Glutamatergic neuron (in vitro differentiated cells): ENCODE measurements around the gene EMILIN2. TPM values are rescaled to one million over a fixed set of nuclear protein-coding genes. Genes with fewer than 3 reads are reported as not detected.

Experiments used
- DNase-seq: peaks from one replicate; pipeline ENCODE4 v3.0.0; 2022
- H3K27ac Mint-ChIP-seq: one replicate; pipeline ENCODE4 v1.8.0; 2020; ENCODE audit warnings: mild to moderate bottlenecking, mixed read lengths, inconsistent platforms; ENCODE audit not compliant: unreplicated experiment
- H3K27me3 Mint-ChIP-seq: one replicate; pipeline ENCODE4 v1.8.0; 2020; ENCODE audit warnings: mild to moderate bottlenecking, moderate library complexity, mixed read lengths, inconsistent platforms; ENCODE audit not compliant: unreplicated experiment
- H3K36me3 Mint-ChIP-seq: one replicate; pipeline ENCODE4 v1.8.0; 2020; ENCODE audit warnings: mild to moderate bottlenecking, mixed read lengths, inconsistent platforms; ENCODE audit not compliant: unreplicated experiment
- H3K4me1 Mint-ChIP-seq: one replicate; pipeline ENCODE4 v1.8.0; 2020; ENCODE audit warnings: mild to moderate bottlenecking, low read depth, mixed read lengths, inconsistent platforms; ENCODE audit not compliant: unreplicated experiment
- H3K4me3 Mint-ChIP-seq: one replicate; pipeline ENCODE4 v1.8.0; 2020; ENCODE audit warnings: mild to moderate bottlenecking, mixed read lengths, inconsistent platforms; ENCODE audit not compliant: unreplicated experiment
- H3K9me3 Mint-ChIP-seq: one replicate; pipeline ENCODE4 v1.8.0; 2020; ENCODE audit warnings: mild to moderate bottlenecking, moderate library complexity, mixed read lengths, inconsistent platforms; ENCODE audit not compliant: unreplicated experiment
- CTCF ChIP-seq: fragments of 200-600 bp; sonication (generic); IDR thresholded peaks from one replicate; pipeline ENCODE4 v1.5.0; 2021; ENCODE audit not compliant: partially characterized antibody, unreplicated experiment
- total RNA-seq: library from RNA; stranded (reverse); fragmentation: NEBNext Ultra II Directional; extraction: Animal tissue kit (Norgen Biotek cat#: 25700); gene quantifications from one replicate; pipeline ENCODE4 v1.2.1, GENCODE V29; 2021; ENCODE audit not compliant: unreplicated experiment

Gene EMILIN2
- total RNA-seq, 1 donor from 2014 or later = 4.1 TPM

DNA sequence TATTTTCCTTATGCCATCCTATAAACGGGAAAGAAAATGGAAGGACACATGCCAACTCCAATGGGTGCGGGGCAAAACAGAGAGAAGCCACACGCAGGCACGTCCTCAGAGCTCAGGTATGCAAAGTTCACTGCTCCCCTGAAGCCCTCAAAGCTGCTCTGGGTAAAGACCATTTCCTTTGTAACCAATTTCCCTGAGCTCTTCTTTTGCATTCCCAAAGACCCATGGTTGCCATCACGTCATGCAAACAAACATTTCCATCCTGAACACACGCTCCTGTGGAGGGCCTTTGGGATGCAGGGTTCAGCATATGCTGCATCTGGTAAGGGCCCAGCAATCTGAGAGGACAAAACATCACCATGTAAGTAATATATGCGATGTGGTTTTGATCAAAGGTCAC lies 69.4 kb downstream of the EMILIN2 start:
- Mint-ChIP-seq H3K9me3 (peaks cover 9% of the 10 kb centered on the region), H3K4me1 (peaks cover 26% of the 10 kb centered on the region)
- DNase-seq = no peak

DNA sequence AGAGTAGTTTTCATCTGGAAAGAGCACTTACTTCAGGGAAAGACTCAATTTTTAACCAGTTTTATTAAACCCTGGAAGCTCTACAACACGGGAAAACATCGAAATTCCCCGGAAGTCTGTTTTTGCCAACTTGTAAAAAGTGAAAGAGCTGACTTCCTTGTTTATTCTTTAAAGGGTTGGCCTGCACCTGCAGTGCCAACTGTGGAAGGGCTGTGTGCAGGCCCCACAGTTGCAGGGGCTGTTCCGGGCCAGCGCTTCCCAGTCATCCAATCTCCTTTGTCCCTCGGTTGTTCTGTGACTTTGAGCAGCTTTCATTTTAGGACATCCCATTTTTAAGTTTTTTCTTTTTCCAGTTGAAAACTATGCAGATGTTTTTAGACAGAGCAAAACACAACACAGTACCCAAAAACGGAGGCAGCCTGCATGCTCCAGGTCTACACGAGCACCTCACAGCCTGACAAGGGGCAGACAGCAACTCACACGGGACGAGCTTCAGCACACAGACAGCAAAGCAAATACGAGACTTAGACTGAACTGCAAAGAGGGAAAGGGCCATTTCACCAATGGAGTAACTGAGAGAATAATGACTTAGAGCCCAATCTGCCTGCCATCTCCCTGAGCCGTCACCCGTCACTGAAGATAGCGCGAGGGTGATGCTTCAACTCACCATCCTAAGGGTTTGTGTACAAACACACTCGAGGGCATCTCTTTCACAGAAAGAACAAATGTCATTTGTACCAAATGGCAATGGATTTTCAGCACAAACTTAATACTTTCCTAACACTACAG lies 70.6 kb downstream of the EMILIN2 start:
- TF ChIP-seq CTCF = no peak
- Mint-ChIP-seq H3K4me3 (no peak overlapping the region), H3K9me3 (peaks cover 9% of the 10 kb centered on the region), H3K27ac (no peak overlapping the region), H3K4me1 (peaks cover 26% of the 10 kb centered on the region), H3K27me3 (peaks cover 8% of the 10 kb centered on the region), H3K36me3 (no peaks in the 10 kb centered on the region)
- no peak for DNase-seq

More for the DNA sequence above, 69.4 kb downstream of the EMILIN2 start:
- H3K27ac Mint-ChIP-seq = no peak overlapping the region
- peaks cover 8% of the 10 kb centered on the region for H3K27me3 Mint-ChIP-seq
- no peak for TF ChIP-seq CTCF
- H3K36me3 Mint-ChIP-seq = no peaks in the 10 kb centered on the region
- no peak overlapping the region for H3K4me3 Mint-ChIP-seq

DNA sequence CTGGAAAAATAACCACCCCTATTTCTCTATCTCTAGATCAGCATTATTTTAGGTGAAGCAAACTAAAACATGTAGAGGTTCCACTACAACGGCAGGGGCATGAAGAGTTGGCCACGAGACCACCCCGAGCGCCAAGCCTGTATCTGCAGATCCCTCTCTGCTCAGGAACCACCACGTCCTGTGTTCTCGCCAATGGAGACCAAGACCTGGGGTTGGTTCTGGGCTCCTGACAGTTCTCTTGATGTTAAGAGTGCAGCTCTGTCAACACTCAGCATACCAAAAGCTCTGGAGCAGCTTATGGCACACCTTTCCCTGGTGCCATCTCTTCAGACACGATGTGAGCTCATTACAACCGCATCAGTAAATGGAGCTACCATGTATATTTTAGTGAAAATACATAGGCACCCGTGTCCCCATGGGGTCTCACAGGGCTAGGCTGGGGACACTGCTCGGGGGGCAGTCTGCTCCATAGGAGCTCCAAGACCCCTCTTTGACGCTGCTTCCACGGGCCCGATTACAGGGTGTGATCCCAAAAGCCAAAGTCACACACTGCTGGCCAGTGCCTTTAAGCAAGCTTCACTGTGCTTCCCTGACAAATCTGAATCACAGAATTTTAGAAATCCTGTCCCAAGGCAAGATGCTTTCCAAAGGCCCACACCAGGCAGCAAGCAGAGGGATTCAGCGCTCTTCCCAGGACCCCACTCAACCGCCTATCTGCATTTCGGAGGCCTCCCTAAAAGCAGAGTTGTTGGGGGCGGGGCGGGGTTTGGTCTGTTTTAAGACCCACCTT lies 72.2 kb downstream of the EMILIN2 start:
- Mint-ChIP-seq H3K27me3 (peaks cover 8% of the 10 kb centered on the region), H3K36me3 (no peaks in the 10 kb centered on the region), H3K4me3 (no peak overlapping the region), H3K9me3 (peaks cover 6% of the 10 kb centered on the region), H3K4me1 (peaks cover 18% of the 10 kb centered on the region), H3K27ac (no peak overlapping the region)
- DNase-seq = no peak
- no peak for TF ChIP-seq CTCF

DNA sequence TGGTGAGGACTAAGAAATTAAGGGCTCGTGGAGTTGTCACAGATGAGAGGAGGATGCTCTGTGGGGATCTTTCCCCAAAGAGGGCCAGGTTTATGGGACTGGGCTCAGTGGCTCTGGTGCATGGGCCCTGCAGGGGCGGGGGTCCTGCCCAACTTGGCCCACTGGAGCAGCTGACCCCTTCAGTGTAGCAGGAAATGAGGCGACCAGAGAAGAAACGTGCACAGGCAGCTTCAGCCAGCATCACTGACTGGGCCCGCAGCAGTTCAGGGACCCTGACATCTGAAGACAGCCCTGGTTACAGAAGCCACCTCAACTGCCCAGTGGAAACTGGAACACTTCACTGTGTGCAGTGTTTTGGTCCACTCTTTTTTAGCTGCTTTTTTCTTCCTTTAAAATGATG lies 72.8 kb downstream of the EMILIN2 start:
- Mint-ChIP-seq H3K36me3 (no peaks in the 10 kb centered on the region), H3K27me3 (peaks cover 4% of the 10 kb centered on the region), H3K4me1 (peaks cover 12% of the 10 kb centered on the region), H3K4me3 (no peak overlapping the region), H3K9me3 (peaks cover 2% of the 10 kb centered on the region), H3K27ac (no peak overlapping the region)
- no peak for TF ChIP-seq CTCF
- no peak for DNase-seq

DNA sequence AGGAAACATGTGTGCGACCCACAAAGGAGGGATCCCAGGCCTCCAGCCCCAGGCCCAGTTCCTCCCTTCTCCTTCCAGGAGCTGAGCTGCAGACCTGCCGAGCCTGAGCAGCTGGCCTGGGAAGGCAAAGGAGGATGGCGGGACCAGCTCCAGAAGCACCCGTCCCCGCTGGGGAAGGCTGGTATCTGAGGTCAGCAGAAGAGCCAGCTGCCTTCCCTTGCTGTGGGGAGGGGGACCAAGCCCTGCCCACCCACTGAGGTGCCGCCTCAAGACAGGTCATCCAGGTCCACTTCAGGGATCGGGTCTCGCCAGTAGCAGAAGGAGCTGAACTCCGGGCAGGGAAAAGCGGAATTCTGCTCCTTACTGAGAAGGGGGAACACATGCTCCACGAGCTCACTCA lies 73.2 kb downstream of the EMILIN2 start:
- Mint-ChIP-seq H3K4me3 (no peak overlapping the region), H3K27me3 (peaks cover 4% of the 10 kb centered on the region), H3K27ac (no peak overlapping the region), H3K36me3 (no peaks in the 10 kb centered on the region), H3K4me1 (peaks cover 12% of the 10 kb centered on the region), H3K9me3 (no peaks in the 10 kb centered on the region)
- TF ChIP-seq CTCF = no peak
- no peak for DNase-seq
